ENCODE measurements around the gene IRX6.
A peak's percentile ranks its signal among the peaks of the same experiment; 100 is the strongest.

Gene IRX6

GRCh38 chr16:55372792-55373488 lies 48.9 kb downstream of the IRX6 start:
- DNase-seq (ENCODE audit: low spot score) = no peak
- peak overlapping the region; percentile 47 to 66 for H3K27ac ChIP-seq
- H3K4me3 ChIP-seq = no peak overlapping the region
- TF ChIP-seq CTCF (IDR thresholded peaks at IDR 0.05) = no peak

- no peak overlapping the region for H3K4me3 ChIP-seq
- TF ChIP-seq CTCF (IDR thresholded peaks at IDR 0.05) = no peak
- H3K27ac ChIP-seq = peak overlapping the region in 1 of 2 donors; percentile 46
- no peak for DNase-seq (ENCODE audit: low spot score)
These were observed 49.5 kb downstream of the IRX6 start for GRCh38 chr16:55373489-55373832.

DNA sequence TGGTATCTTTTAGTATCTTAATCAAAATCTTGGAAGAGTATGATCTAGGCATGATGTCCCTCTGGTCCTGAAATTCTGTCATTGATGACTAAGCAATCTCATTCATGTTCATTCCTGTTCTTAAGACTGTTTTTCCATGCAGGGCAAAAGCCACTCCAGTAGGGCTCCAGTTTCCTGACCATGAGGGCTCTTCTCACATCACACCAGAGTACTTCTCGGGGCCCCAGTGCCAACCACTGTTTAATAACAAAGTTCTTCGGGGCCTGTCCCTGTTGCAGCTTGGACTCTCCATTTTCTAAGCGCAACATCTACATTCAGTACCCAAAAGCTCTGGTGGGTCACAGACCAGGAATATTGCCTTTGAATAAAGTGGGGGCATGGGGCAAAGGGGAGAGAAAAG lies 52.0 kb downstream of the IRX6 start:
- no peak for TF ChIP-seq CTCF (IDR thresholded peaks at IDR 0.05)
- no peak for DNase-seq (ENCODE audit: low spot score)
- no peak overlapping the region for H3K4me3 ChIP-seq
- no peak overlapping the region for H3K27ac ChIP-seq

DNA sequence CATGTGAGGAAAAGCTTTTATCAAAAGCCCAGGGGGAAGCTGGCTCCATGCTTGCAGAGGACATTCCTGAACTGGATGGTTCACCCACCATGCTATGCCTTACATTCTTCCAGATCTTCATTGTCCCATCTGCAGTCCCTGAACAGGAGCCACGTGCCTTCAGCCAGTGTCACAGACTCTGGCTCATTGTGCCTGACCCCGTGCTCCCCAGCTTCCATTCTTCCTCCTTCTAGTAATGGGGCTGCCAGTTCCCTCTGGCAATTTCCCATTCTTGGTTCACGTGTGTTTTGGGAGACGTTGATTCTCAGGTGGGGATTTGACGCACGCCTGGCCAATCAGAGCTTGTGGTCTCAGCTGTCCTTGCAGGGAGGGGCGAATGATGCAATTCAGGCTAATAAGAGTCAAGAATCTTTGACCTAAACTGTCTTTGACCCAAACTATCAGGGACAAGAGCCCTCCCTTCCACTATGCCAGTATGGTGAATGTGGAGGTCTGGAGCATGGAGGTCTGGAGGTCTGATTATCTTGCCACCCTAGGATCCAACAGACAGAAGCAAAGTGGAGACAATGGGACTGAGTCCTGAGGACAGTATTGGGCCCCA lies 52.7 kb downstream of the IRX6 start:
- no peak for TF ChIP-seq CTCF (IDR thresholded peaks at IDR 0.05)
- no peak overlapping the region for H3K4me3 ChIP-seq
- no peak for DNase-seq (ENCODE audit: low spot score)
- no peak overlapping the region for H3K27ac ChIP-seq

GRCh38 chr16:55377840-55378239 lies 53.8 kb downstream of the IRX6 start:
- Histone ChIP-seq H3K4me3 (no peak overlapping the region), H3K27ac (no peak overlapping the region)
- TF ChIP-seq CTCF (IDR thresholded peaks at IDR 0.05) = no peak
- DNase-seq (ENCODE audit: low spot score) = no peak

GRCh38 chr16:55378616-55379015 lies 54.6 kb downstream of the IRX6 start:
- DNase-seq (ENCODE audit: low spot score) = no peak
- TF ChIP-seq CTCF (IDR thresholded peaks at IDR 0.05) = no peak
- no peak overlapping the region for H3K27ac ChIP-seq
- H3K4me3 ChIP-seq = no peak overlapping the region

- no peak for DNase-seq (ENCODE audit: low spot score)
- Histone ChIP-seq H3K27ac (no peak overlapping the region), H3K4me3 (no peak overlapping the region)
- TF ChIP-seq CTCF (IDR thresholded peaks at IDR 0.05) = no peak
These were observed 55.4 kb downstream of the IRX6 start for GRCh38 chr16:55379371-55379770.

Measured in coronary artery (tissue), 2 donors.